ENCODE results near the gene GGA2.
"Not testable (repeated sequence)": the region's sequence is repeated elsewhere in the genome, so short reads cannot be mapped to it uniquely, and the experiment has no call there.

GRCh38 chr16:23510915-23511270, 599 bp upstream of the GGA2 start:
- not testable (repeated sequence) for TF ChIP-seq CTCF, POLR2A (IDR thresholded peaks at IDR 0.05)

Data from right lobe of liver (tissue), 4 donors.